T47D (cell line): ENCODE results near the gene MEX3D.
"Not testable (repeated sequence)": the region's sequence is repeated elsewhere in the genome, so short reads cannot be mapped to it uniquely, and the experiment has no call there.

ENCODE experiments used
- DNase-seq, 2 experiments: peaks; one replicate each; pipeline versions ENCODE4 v3.0.0 to v3.0.0-alpha.2; 2011 to 2012; ENCODE audit warnings: low read depth in 1 of 2, low spot score in 1 of 2
- JUND ChIP-seq: IDR thresholded peaks from 2 replicates; pipeline ENCODE4 v1.6.1; 2012; ENCODE audit warnings: low read depth
- in situ Hi-C: cut with HindIII; loops from 2 replicates; pipeline ENCODE4 v1.10.0; 2016; ENCODE audit warnings: low sequenced_read_pairs, low pct_unique_long_range_greater_than_20kb

MEX3D gene

GRCh38 chr19:1560286-1560882, 7.7 kb downstream of the MEX3D start:
- DNase-seq: no peak
- TF ChIP-seq JUND: no peak
- in situ Hi-C loops: no loop called here

GRCh38 chr19:1558552-1558951, 9.6 kb downstream of the MEX3D start:
- no peak for DNase-seq
- in situ Hi-C loops: no loop called here
- TF ChIP-seq JUND: no peak

GRCh38 chr19:1556390-1557070, 11.6 kb downstream of the MEX3D start:
- in situ Hi-C loops: no loop called here
- no peak for TF ChIP-seq JUND
- no peak for DNase-seq

- no peak for DNase-seq
- no peak for TF ChIP-seq JUND
- in situ Hi-C loops: no loop called here
These were observed 12.4 kb downstream of the MEX3D start for GRCh38 chr19:1555487-1556389.

- DNase-seq: no peak
- in situ Hi-C loops: no loop called here
- no peak for TF ChIP-seq JUND
These were observed 13.2 kb downstream of the MEX3D start for GRCh38 chr19:1554968-1555367.

- no peak for DNase-seq
- no peak for TF ChIP-seq JUND
- in situ Hi-C loops: no loop called here
These were observed 14.7 kb downstream of the MEX3D start for GRCh38 chr19:1553415-1553814.

GRCh38 chr19:1551068-1552040, 16.8 kb downstream of the MEX3D start:
- in situ Hi-C loops: no loop called here
- no peak for TF ChIP-seq JUND
- DNase-seq: no peak

GRCh38 chr19:1549332-1549945, 18.7 kb downstream of the MEX3D start:
- no peak for DNase-seq
- TF ChIP-seq JUND: no peak
- in situ Hi-C loops: no loop called here

- TF ChIP-seq JUND: no peak
- in situ Hi-C loops: no loop called here
- DNase-seq: no peak
These were observed 27.7 kb downstream of the MEX3D start for GRCh38 chr19:1540365-1540925.

GRCh38 chr19:1539749-1540148, 28.4 kb downstream of the MEX3D start:
- in situ Hi-C loops, DNase-seq: not testable (repeated sequence)

GRCh38 chr19:1538978-1539377, 29.1 kb downstream of the MEX3D start:
- no peak for DNase-seq
- in situ Hi-C loops: no loop called here
- TF ChIP-seq JUND: no peak

- in situ Hi-C loops, DNase-seq: not testable (repeated sequence)
These were observed 32.4 kb downstream of the MEX3D start for GRCh38 chr19:1535699-1536098.
